Mesendoderm (in vitro differentiated cells): ENCODE measurements around the gene RBM38.

Experiments
- DNase-seq: peaks from one replicate; pipeline ENCODE4 v3.0.0; 2013
- H2AK5ac ChIP-seq: 2 replicates; pipeline ENCODE4 v1.6.1; 2013; ENCODE audit warnings: low read length, inconsistent platforms
- H2BK120ac ChIP-seq: 2 replicates; pipeline ENCODE4 v1.6.1; 2013; ENCODE audit warnings: low read depth, mild to moderate bottlenecking, low read length, moderate library complexity, mixed read lengths
- H2BK15ac ChIP-seq: replicated peaks from 2 replicates; pipeline ENCODE4 v1.6.1; 2013; ENCODE audit warnings: low read depth, mild to moderate bottlenecking, moderate library complexity
- H2BK5ac ChIP-seq: 2 replicates; pipeline ENCODE4 v1.6.1; 2013; ENCODE audit warnings: low read length, inconsistent platforms
- H3K18ac ChIP-seq: 2 replicates; pipeline ENCODE4 v1.6.1; 2013; ENCODE audit warnings: mild to moderate bottlenecking, low read length, mixed read lengths
- H3K23ac ChIP-seq: one replicate; pipeline ENCODE4 v1.6.1; 2013; ENCODE audit warnings: low read length
- H3K27ac ChIP-seq: 2 replicates; pipeline ENCODE4 v1.5.1; 2013; ENCODE audit warnings: low read depth, mild to moderate bottlenecking, inconsistent platforms, low read length, moderate library complexity
- H3K27me3 ChIP-seq: 2 replicates; pipeline ENCODE4 v1.6.1; 2013; ENCODE audit warnings: low read length, control low read depth, mild to moderate bottlenecking, inconsistent platforms; ENCODE audit not compliant: insufficient read depth, poor library complexity
- H3K36me3 ChIP-seq: 2 replicates; pipeline ENCODE4 v1.6.1; 2013; ENCODE audit warnings: low read length, inconsistent platforms; ENCODE audit not compliant: control insufficient read depth, insufficient read depth
- H3K4ac ChIP-seq: one replicate; pipeline ENCODE4 v1.6.1; 2013; ENCODE audit warnings: low read depth, mild to moderate bottlenecking, low read length, moderate library complexity
- H3K4me1 ChIP-seq: 2 replicates; pipeline ENCODE4 v1.6.1; 2013; ENCODE audit warnings: low read depth, low read length, inconsistent platforms; ENCODE audit not compliant: control insufficient read depth
- H3K4me2 ChIP-seq: 2 replicates; pipeline ENCODE4 v1.6.1; 2013; ENCODE audit warnings: low read length
- H3K4me3 ChIP-seq: 2 replicates; pipeline ENCODE4 v1.5.1; 2013; ENCODE audit warnings: mild to moderate bottlenecking, low read length
- H3K56ac ChIP-seq: one replicate; pipeline ENCODE4 v1.6.1; 2013; ENCODE audit warnings: low read length
- H3K79me1 ChIP-seq: 2 replicates; pipeline ENCODE4 v1.6.1; 2013; ENCODE audit warnings: low read length, inconsistent platforms
- H3K79me2 ChIP-seq: 2 replicates; pipeline ENCODE4 v1.6.1; 2013; ENCODE audit warnings: mild to moderate bottlenecking, low read length; ENCODE audit not compliant: control insufficient read depth, insufficient read depth
- H3K9ac ChIP-seq: 2 replicates; pipeline ENCODE4 v1.6.1; 2013; ENCODE audit warnings: low read length, inconsistent platforms
- H4K5ac ChIP-seq: one replicate; pipeline ENCODE4 v1.6.1; 2013; ENCODE audit warnings: low read length
- H4K8ac ChIP-seq: one replicate; pipeline ENCODE4 v1.6.1; 2013; ENCODE audit warnings: low read depth, mild to moderate bottlenecking, control low read depth, low read length, moderate library complexity
- WGBS: extraction: QIAGEN DNeasy Blood & Tissue Kit; methylation state at CpG from one replicate; pipeline ENCODE4 v1.1.7; 2013; ENCODE audit warnings: low lambda C conversion rate, missing lambda C conversion rate; ENCODE audit not compliant: insufficient coverage; ENCODE audit errors: extremely low coverage; 5-methylcytosine and 5-hydroxymethylcytosine counted together

RBM38 gene

DNA sequence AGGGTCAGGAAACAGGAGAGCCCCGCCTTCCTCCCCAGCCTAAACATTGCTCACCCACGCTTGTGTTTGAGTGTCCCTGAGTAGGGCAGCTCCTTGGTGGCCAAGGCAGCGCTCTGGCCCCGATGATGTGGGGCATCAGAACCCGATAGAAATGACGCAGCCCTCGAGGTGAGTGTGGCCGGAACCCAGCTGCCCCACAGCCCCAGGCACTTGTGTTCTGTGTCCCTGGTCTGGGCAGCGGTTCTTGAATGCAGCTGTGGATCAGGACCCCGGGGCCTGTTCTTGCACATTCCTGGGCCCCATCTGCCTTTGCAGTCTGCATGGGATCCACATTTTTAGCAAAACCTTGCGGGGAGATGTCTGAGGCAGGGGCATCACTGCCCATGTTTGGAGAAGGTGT lies 12.8 kb downstream of the RBM38 start:
- no peak overlapping the region for H3K27ac ChIP-seq
- H3K79me2 ChIP-seq, result peaks cover 2% of the 10 kb centered on the region
- H3K23ac ChIP-seq, result no peak overlapping the region
- no peak overlapping the region for H3K9ac ChIP-seq
- H3K4me1 ChIP-seq, result no peaks in the 10 kb centered on the region
- H3K79me1 ChIP-seq, result peaks cover 4% of the 10 kb centered on the region
- H3K4me3 ChIP-seq, result no peak overlapping the region
- no peak overlapping the region for H2BK15ac ChIP-seq
- no peak for DNase-seq
- no peak overlapping the region for H4K8ac ChIP-seq
- WGBS, result no CpG with 5 or more reads among the region's 11 CpGs
- no peak overlapping the region for H2AK5ac ChIP-seq
- no peak overlapping the region for H3K18ac ChIP-seq
- no peak overlapping the region for H2BK5ac ChIP-seq
- peaks cover 8% of the 10 kb centered on the region for H3K36me3 ChIP-seq
- no peaks in the 10 kb centered on the region for H3K27me3 ChIP-seq
- no peak overlapping the region for H2BK120ac ChIP-seq
- H4K5ac ChIP-seq, result no peak overlapping the region
- no peak overlapping the region for H3K4me2 ChIP-seq
- H3K4ac ChIP-seq, result no peak overlapping the region
- no peak overlapping the region for H3K56ac ChIP-seq

DNA sequence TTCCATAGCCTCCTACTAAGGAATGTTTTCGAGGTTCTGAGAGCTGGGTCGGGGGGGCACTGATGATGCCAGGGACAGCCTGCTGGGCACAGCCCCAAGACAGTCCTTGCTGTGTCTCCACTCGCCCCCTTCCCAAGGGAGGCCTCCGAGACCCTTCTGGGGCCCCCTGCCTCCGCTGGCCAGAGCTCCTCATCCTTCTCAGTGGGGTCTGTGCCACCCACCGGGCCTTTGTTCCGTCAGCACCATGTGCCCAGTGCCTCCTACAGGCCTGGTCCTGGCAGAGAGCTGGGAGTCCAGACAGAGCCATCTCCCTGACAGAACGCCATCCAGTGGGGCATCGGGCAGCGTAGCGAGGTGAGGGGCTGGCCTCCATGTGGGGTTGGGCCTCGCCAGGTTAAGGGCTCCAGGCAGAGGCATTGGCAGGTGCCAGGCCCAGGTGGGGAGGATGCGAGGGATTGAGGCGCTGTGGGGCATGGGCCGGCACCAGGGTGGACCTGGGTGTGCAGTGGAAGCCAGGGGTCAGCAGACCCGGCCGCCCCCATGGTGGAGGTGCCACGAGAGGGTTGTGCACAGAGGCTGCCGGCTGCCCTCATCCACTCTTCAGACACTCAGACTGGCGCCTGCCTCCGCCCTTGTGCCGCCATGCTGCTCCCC lies 13.3 kb downstream of the RBM38 start:
- WGBS, result no CpG with 5 or more reads among the region's 22 CpGs

DNA sequence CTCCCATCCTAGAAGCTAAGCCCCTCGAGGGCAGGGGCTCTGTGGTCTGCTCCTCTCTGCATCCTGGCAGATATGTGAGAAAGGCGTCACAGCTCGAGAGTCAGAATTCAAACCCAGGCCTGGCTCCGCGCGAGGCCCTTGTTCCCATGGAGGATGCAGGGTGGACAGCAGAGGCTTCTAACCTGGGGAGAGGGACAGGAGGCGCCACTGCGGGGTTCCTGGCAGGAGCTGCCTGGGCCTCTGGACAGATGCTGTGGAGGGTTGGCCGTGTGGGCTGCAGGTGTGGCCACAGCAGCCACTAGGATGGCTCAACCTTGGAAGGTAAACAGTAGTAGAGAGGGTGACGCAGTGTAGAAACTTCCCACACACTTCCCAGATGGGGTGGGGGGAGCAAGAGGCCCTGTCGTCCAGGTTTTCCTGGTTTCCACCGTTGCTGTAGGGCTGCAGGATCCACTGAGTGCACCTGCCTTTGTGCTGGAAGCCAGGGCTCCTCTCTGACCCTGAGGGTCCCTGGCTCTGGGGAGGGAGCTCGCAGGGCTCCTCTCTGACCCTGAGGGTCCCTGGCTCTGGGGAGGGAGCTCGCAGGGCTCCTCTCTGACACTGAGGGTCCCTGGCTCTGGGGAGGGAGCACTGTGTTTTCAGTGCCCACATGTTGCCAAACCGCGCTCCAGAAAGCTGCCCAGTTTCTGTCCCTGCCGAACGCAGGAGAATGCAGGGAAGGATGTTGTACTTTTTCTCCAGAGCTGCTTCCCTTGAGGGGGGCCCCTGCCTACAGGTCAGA lies 14.2 kb downstream of the RBM38 start:
- H3K9ac ChIP-seq, result no peak overlapping the region
- H4K5ac ChIP-seq, result no peak overlapping the region
- H3K36me3 ChIP-seq, result peaks cover 8% of the 10 kb centered on the region
- H2BK15ac ChIP-seq, result no peak overlapping the region
- H2BK5ac ChIP-seq, result no peak overlapping the region
- no peaks in the 10 kb centered on the region for H3K79me2 ChIP-seq
- no peak overlapping the region for H3K56ac ChIP-seq
- no peak overlapping the region for H3K4ac ChIP-seq
- H3K4me1 ChIP-seq, result no peaks in the 10 kb centered on the region
- H2AK5ac ChIP-seq, result no peak overlapping the region
- no peak overlapping the region for H3K4me3 ChIP-seq
- H3K4me2 ChIP-seq, result no peak overlapping the region
- no CpG with 5 or more reads among the region's 18 CpGs for WGBS
- H3K79me1 ChIP-seq, result peaks cover 2% of the 10 kb centered on the region
- no peak overlapping the region for H2BK120ac ChIP-seq
- no peak for DNase-seq
- no peak overlapping the region for H3K23ac ChIP-seq
- no peak overlapping the region for H3K27ac ChIP-seq
- no peak overlapping the region for H3K18ac ChIP-seq
- H4K8ac ChIP-seq, result no peak overlapping the region
- no peaks in the 10 kb centered on the region for H3K27me3 ChIP-seq

More for the DNA sequence above, 13.3 kb downstream of the RBM38 start:
- Histone ChIP-seq H3K4me2 (no peak overlapping the region), H3K56ac (no peak overlapping the region), H3K9ac (no peak overlapping the region), H2BK5ac (no peak overlapping the region), H3K79me1 (peaks cover 4% of the 10 kb centered on the region), H2BK120ac (no peak overlapping the region), H4K8ac (no peak overlapping the region), H2AK5ac (no peak overlapping the region), H3K27me3 (no peaks in the 10 kb centered on the region), H2BK15ac (no peak overlapping the region), H3K18ac (no peak overlapping the region), H3K27ac (no peak overlapping the region), H3K36me3 (peaks cover 8% of the 10 kb centered on the region), H3K4me1 (no peaks in the 10 kb centered on the region), H3K79me2 (peaks cover 1% of the 10 kb centered on the region), H3K4me3 (no peak overlapping the region), H3K4ac (no peak overlapping the region), H4K5ac (no peak overlapping the region), H3K23ac (no peak overlapping the region)
- no peak for DNase-seq

DNA sequence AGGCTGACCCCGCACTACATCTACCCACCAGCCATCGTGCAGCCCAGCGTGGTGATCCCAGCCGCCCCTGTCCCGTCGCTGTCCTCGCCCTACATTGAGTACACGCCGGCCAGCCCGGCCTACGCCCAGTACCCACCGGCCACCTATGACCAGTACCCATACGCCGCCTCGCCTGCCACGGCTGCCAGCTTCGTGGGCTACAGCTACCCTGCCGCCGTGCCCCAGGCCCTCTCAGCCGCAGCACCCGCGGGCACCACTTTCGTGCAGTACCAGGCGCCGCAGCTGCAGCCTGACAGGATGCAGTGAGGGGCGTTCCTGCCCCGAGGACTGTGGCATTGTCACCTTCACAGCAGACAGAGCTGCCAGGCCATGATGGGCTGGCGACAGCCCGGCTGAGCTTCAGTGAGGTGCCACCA lies 16.4 kb downstream of the RBM38 start:
- Histone ChIP-seq H3K9ac (no peak overlapping the region), H4K5ac (no peak overlapping the region), H3K4me1 (no peaks in the 10 kb centered on the region), H3K23ac (no peak overlapping the region), H4K8ac (no peak overlapping the region), H3K4me3 (no peak overlapping the region), H2BK120ac (no peak overlapping the region), H3K27me3 (no peaks in the 10 kb centered on the region), H2BK5ac (no peak overlapping the region), H3K4ac (no peak overlapping the region), H3K18ac (no peak overlapping the region), H3K27ac (no peak overlapping the region), H3K79me1 (no peaks in the 10 kb centered on the region), H3K4me2 (no peak overlapping the region), H2AK5ac (no peak overlapping the region), H3K36me3 (peaks cover 5% of the 10 kb centered on the region), H3K79me2 (no peaks in the 10 kb centered on the region), H3K56ac (no peak overlapping the region), H2BK15ac (no peak overlapping the region)
- DNase-seq, result no peak
- no CpG with 5 or more reads among the region's 29 CpGs for whole genome bisulfite sequencing

DNA sequence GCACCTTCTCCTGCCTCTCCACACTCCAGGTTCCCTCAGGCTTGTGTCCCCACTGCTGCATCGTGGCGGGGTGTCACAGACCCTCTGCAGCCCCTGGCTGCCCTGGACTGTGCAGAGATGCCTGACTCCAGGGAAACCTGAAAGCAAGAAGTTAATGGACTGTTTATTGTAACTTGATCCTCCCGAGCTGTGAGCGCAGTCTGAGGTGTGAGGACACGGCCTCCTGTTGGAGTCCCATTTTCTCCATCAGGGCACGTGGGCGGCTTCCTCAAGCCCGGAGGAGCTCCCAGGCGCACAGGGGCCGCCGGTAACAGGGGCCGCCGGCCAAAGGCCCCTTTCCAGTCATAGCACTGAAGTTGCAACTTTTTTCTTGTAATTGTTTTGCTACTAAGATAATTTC lies 16.9 kb downstream of the RBM38 start:
- Histone ChIP-seq H2BK15ac (no peak overlapping the region), H3K18ac (no peak overlapping the region), H4K8ac (no peak overlapping the region), H3K79me2 (no peaks in the 10 kb centered on the region), H3K27me3 (no peaks in the 10 kb centered on the region), H4K5ac (no peak overlapping the region), H3K4me1 (no peaks in the 10 kb centered on the region), H3K4me2 (no peak overlapping the region), H3K9ac (no peak overlapping the region), H3K56ac (no peak overlapping the region), H3K23ac (no peak overlapping the region), H3K36me3 (peaks cover 5% of the 10 kb centered on the region), H2BK5ac (no peak overlapping the region), H3K79me1 (no peaks in the 10 kb centered on the region), H3K27ac (no peak overlapping the region), H2BK120ac (no peak overlapping the region), H2AK5ac (no peak overlapping the region), H3K4me3 (no peak overlapping the region), H3K4ac (no peak overlapping the region)
- WGBS, result no CpG with 5 or more reads among the region's 13 CpGs
- no peak for DNase-seq
